Brain microvascular endothelial cell (primary cell): ENCODE data around the gene FZR1.

Experiments
- DNase-seq: peaks from one replicate; pipeline ENCODE4 v3.0.0-alpha.2; 2020
- H3K27ac ChIP-seq: fragments of 250-450 bp; sonication (Bioruptor Pico); 2 replicates; pipeline ENCODE4 v1.5.1; 2020; ENCODE audit warnings: mild to moderate bottlenecking, moderate library complexity
- H3K27me3 ChIP-seq: fragments of 250-450 bp; sonication (Bioruptor Pico); replicated peaks from 2 replicates; pipeline ENCODE4 v1.5.1; 2020; ENCODE audit warnings: mild to moderate bottlenecking
- H3K36me3 ChIP-seq: fragments of 250-450 bp; sonication (Bioruptor Pico); replicated peaks from 2 replicates; pipeline ENCODE4 v1.5.1; 2020; ENCODE audit warnings: mild to moderate bottlenecking
- H3K4me3 ChIP-seq: 2 replicates; pipeline ENCODE4 v1.5.1; 2011; ENCODE audit warnings: low read depth, mild to moderate bottlenecking, control low read depth, low read length, moderate library complexity
- CTCF ChIP-seq: IDR thresholded peaks from 2 replicates; pipeline ENCODE4 v1.5.1; 2011; ENCODE audit warnings: low read depth, mild to moderate bottlenecking, moderate library complexity, low read length, control low read depth, inconsistent platforms; ENCODE audit errors: missing control alignments
- in situ Hi-C: cut with HindIII; loops from 2 replicates; pipeline ENCODE4 v1.10.0; 2017; ENCODE audit warnings: low sequenced_read_pairs, low pct_ligation_motif_present

The FZR1 gene

GRCh38 chr19:3524078-3524842, 18.1 kb downstream of the FZR1 start:
- no peak for TF ChIP-seq CTCF
- Histone ChIP-seq H3K36me3 (peaks cover 36% of the 10 kb centered on the region), H3K4me3 (no peak overlapping the region), H3K27me3 (no peaks in the 10 kb centered on the region), H3K27ac (no peak overlapping the region)
- DNase-seq = no peak
- in situ Hi-C loops = no loop called here

DNA sequence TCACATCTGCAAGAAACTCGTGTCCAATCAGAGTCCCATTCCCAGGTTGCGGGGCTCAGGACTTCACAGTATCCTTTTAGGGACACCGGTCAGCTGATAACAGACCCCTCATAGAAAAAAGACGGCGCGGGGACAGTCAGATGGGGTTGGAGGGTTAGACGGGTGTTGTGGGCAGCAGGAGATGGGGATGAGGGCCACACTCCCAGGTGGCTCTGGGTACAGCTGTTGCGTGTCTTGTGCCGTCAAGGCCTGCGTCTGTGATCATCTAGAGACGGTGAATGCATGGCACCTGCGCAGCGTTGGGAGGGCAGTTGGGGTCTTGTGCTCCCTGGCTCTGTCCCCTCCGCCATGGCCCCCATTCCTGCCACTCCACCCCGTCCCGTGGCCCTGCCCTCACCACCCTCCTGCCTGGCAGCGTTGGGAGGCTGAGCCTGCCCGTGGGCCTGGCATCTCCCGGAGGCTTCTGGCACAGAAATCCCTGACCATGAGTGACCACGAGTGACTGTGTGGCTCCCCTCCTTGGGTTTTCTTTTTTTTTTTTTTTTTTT, 18.9 kb downstream of the FZR1 start:
- Histone ChIP-seq H3K27ac (no peak overlapping the region), H3K4me3 (no peak overlapping the region), H3K36me3 (peaks cover 36% of the 10 kb centered on the region), H3K27me3 (no peaks in the 10 kb centered on the region)
- in situ Hi-C loops = no loop called here
- DNase-seq = no peak
- no peak for TF ChIP-seq CTCF

GRCh38 chr19:3526507-3527237, 20.6 kb downstream of the FZR1 start:
- TF ChIP-seq CTCF = peak; percentile 44
- Histone ChIP-seq H3K4me3 (no peak overlapping the region), H3K27me3 (no peaks in the 10 kb centered on the region), H3K27ac (no peak overlapping the region), H3K36me3 (peaks cover 44% of the 10 kb centered on the region)
- in situ Hi-C loops = no loop called here
- DNase-seq = no peak

DNA sequence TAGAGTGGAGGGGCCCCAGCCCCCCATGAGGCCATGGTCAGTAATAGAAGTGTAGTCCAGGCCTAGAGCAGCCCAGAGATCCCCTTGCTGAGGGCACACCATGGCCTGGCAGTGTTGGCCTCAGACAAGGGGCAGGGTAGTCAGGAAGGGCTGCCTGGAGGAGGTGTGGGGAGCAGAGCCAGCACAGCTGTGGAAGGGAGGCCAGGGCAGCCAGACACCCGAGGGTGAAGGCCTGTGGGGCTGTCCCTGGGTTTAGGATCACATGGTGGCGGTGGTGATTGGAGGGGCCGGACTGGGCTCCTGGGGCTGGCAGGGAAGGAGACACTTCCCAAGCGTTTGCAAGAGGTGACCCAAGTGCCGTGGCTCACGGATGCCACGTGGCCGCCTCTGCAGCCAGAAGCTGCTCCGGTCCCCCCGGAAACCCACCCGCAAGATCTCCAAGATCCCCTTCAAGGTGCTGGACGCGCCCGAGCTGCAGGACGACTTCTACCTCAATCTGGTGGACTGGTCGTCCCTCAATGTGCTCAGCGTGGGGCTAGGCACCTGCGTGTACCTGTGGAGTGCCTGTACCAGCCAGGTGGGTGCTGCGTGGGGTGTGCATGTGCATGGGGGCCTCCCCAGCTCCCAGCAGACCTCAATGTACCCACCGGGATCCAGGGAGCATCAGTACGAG, 21.3 kb downstream of the FZR1 start:
- no peak for DNase-seq
- peaks cover 51% of the 10 kb centered on the region for H3K36me3 ChIP-seq
- H3K27me3 ChIP-seq = no peaks in the 10 kb centered on the region
- no peak for TF ChIP-seq CTCF
- no peak overlapping the region for H3K27ac ChIP-seq
- in situ Hi-C loops = no loop called here
- H3K4me3 ChIP-seq = no peak overlapping the region

DNA sequence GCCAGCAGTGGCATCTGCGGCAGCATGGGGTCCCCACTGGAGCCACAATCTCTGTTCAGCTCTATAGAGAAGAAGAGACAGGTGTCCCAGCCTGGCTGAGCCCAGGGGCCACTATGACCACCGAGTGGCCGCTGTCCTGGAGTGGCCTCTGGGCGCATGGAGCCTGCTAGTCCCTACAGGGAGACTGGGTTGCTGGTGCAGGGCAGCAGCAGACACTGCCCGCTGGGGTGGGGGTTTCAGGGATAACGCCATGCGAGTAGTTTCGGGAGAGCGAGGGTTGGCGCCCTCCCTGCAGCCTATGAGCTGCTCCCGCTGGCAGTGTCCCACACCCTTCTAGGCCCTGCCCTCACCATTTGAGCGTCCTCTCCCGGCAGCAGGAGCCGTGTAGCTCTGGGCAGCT, 22.0 kb downstream of the FZR1 start:
- in situ Hi-C loops = no loop called here
- Histone ChIP-seq H3K27me3 (no peaks in the 10 kb centered on the region), H3K27ac (no peak overlapping the region), H3K36me3 (peaks cover 56% of the 10 kb centered on the region), H3K4me3 (no peak overlapping the region)
- no peak for DNase-seq
- no peak for TF ChIP-seq CTCF
